Fibroblast of the conjunctiva (primary cell): ENCODE measurements around the gene DCAF4L1.

ENCODE experiments used
- DNase-seq: peaks from one replicate; pipeline ENCODE4 v3.0.0-alpha.2; 2010; ENCODE audit warnings: low read depth

Gene DCAF4L1

DNA sequence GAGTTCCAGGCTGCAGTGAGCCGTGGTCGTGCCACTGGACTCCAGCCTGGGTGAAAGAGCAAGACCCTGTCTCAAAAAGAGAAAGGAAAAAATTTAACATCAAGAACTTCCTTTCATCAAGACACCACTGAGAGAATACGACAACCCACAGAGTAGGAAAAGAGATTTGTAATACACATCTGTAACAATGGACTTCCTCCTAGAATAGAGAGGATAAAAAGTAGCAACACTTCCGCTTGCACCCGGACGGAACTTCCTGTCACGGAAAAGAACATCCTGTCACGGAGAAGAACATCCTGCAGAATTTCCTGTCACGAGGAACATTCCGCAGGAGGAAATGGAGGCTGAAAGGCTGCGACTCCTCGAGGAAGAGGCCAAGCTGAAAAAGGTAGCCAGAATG, at the start of gene DCAF4L1:
Gene DCAF4L1 (plus strand): TSS at position 301 of the 400 bp plus-strand sequence. CDS start 37 bp downstream, at position 338.
- no peak for DNase-seq

- DNase-seq = no peak
Measured at GRCh38 chr4:41932988-41933387, 48.6 kb upstream of the DCAF4L1 start.

DNA sequence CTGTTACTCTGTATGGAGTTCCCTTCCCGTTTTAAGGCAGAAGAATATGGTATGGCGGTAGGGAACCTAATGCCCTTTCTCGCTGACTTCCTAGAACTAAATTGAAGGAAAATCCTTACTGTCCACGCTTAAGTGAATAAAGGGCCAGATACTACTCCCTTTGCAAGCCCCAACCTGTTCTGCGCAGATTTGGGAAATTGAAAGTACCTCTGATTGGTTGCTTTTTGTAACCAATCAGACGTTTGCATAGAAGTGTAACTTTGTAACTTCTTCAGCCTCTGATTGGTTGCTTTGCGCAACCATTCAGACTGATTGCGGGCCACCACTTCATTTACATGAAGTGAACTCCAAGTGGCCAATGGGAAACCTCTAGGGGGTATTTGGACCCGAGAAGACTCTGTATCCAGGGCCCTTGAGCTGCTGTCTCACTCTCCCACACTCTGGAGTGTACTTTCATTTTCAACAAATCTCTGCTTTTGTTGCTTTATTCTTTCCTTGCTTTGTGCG, 47.5 kb upstream of the DCAF4L1 start:
- DNase-seq = no peak

- no peak for DNase-seq
Measured at GRCh38 chr4:41934514-41934900, 47.0 kb upstream of the DCAF4L1 start.

DNA sequence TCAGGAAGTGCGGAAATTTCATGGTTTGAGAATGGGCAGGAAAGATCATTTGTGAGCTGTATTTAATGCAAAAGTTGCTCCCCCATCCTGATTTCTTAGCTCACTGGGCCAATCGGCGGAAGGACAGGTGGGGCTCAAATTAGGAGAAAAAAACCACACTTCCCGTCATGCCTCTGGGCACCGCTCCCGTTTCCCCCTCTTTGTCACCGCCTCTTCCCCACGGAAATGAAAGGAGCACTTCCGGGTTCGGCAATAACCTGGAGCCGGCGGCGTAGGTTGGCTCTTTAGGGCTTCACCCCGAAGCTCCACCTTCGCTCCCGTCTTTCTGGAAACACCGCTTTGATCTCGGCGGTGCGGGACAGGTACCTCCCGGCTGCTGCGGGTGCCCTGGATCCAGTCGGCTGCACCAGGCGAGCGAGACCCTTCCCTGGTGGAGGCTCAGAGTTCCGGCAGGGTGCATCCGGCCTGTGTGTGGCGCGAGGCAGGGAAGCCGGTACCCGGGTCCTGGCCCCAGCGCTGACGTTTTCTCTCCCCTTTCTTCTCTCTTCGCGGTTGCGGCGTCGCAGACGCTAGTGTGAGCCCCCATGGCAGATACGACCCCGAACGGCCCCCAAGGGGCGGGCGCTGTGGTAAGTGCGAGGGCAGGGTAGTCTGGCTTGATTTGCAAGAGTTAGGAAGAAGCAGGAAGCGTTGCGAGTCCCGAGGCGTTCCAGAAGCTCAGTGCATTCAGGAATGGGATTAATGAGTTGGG, 46.5 kb upstream of the DCAF4L1 start, which contains the start of gene TMEM33:
Gene TMEM33 (plus strand): TSS at position 529 of the 751 bp plus-strand sequence. CDS start 56 bp downstream, at position 585.
- DNase-seq = peak; percentile 64

GRCh38 chr4:41935652-41936021, 45.9 kb upstream of the DCAF4L1 start:
- DNase-seq = no peak

GRCh38 chr4:41939016-41939626, 42.4 kb upstream of the DCAF4L1 start:
- no peak for DNase-seq

DNA sequence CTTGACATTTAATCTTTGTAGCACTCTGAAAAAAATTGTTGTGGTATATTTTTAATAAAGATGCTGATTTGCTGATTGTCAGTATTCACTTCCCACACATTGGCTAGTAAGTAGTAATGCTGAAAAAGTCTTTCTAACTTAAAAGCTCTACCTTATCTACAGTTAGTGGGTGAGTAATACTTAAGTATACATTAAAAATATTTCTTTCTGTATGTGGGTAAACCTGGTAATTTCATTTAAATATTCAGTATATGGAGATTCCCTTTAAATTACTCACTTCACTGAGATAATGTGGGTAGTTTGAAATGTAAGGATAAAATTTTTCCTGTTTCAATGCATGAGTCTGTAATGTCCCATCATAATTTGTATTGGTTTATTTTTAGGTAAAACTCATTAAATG, 40.7 kb upstream of the DCAF4L1 start:
- DNase-seq = no peak

GRCh38 chr4:41943506-41943905, 38.0 kb upstream of the DCAF4L1 start:
- no peak for DNase-seq

- DNase-seq = no peak
Measured at GRCh38 chr4:41944089-41944488, 37.5 kb upstream of the DCAF4L1 start.

DNA sequence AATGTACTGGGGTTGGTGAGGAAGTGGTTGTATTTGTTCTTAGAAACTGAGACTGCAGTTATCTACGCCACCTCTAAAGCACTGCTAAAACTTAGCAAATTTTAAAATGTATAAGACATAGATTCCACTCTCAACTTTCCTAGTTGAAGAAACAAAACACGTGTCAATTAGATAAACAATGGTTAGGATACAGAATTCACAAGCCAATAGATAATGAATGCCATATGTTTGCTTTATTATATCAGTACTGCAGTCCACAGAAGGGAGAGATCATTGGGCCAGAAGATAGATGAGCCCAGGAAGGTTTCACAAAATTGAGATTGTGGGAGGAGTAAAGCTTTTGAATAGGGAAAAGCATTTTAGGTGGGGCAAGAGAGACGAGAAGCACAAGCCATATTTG, 32.0 kb upstream of the DCAF4L1 start:
- peak; percentile 24 for DNase-seq

- no peak for DNase-seq
Measured at GRCh38 chr4:41957634-41958033, 23.9 kb upstream of the DCAF4L1 start.

GRCh38 chr4:41963105-41963504, 18.5 kb upstream of the DCAF4L1 start:
- DNase-seq = no peak

- no peak for DNase-seq
Measured at GRCh38 chr4:41964401-41964800, 17.2 kb upstream of the DCAF4L1 start.

- no peak for DNase-seq
Measured at GRCh38 chr4:41967392-41967791, 14.2 kb upstream of the DCAF4L1 start.

DNA sequence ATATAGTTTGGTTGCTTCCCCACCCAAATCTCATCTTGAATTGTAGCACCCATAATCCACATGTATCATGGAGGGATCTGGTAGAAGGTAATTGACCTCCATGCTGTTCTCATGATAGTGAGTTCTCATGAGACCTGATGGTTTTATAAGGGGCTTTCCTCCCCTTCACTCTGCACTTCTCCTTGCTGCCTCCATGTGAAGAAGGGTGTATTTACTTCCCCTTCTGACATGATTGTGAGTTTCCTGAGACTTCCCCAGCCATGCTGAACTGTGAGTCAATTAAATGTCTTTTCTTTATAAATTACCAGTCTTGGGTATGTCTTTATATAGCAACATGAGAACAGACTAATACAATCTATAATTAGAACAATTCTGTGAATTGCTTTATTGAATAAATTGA, 11.9 kb upstream of the DCAF4L1 start:
- no peak for DNase-seq

- DNase-seq = no peak
Measured at GRCh38 chr4:41975341-41975740, 6.2 kb upstream of the DCAF4L1 start.

DNA sequence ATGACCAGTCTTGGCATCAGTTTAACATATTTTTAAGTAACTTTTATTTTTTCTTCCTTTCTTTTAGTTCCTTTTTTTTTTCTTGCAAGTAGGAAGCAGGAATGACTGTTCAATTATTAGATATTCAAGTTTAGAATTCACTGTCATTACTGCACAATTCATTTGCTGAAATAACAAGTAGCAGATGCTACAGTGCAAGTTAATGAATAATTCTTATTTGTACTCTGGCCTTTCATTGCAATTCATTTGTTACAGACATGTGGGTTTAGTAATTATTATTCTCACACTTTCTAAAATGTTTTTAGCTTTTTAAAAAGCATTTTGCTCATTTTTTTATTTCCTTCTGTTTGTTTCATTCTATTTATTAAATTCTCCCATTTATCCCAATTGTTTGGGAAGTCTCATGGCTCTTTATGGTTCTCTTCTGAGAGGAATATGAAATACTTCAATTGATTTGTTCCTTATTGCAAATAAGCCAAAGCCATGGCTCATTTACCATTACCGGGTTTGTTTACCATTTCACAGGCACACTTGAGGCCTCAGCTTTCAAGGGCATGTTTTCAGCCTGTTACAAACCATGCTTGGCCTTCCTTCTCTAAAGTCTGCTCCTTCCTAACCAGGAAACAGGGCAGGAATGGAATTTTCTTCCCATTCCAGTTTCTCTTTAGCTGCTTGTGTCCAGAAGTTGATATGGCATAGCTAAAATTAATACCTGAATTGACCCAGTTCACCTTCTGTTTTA, 4.6 kb upstream of the DCAF4L1 start:
- no peak for DNase-seq

DNA sequence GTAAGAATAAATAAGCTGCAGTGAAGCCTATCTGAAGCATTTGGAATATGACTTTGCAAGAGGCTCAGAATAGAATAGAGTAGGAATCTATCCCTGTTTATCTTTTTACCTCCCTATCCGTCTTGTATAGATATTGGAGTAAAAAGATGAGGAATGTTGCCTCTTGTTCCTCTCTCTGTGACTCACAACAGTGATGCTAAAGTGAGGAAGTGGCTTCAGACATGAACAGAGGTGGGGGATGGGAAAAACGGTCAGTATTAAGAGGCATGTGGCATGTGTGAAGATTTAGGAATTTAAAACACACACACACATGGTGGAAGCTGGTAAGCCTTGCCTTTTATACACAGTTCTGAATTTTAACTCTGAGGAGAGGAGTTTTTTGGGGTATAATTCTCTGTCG, 3.8 kb upstream of the DCAF4L1 start:
- no peak for DNase-seq

GRCh38 chr4:41982716-41983115, 1.2 kb downstream of the DCAF4L1 start:
- no peak for DNase-seq

DNA sequence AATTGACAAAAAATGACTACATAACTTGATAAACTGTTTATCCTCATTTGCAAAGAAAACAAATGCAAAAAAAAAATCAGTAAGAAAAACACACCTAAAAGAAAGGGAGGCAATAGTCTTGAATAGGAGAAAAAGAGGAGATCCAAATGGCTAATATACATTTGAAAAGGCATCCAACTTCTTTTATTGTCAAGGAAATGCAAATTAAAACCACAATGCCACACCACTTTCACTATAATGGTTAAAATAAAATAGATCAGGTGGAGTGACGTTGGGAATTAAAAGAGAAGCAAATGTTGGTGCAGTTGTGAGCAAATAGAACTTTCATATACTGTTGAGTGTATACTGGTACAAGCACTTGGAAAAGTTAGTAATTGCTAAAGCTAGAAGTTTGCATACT, 3.6 kb downstream of the DCAF4L1 start:
- no peak for DNase-seq

DNA sequence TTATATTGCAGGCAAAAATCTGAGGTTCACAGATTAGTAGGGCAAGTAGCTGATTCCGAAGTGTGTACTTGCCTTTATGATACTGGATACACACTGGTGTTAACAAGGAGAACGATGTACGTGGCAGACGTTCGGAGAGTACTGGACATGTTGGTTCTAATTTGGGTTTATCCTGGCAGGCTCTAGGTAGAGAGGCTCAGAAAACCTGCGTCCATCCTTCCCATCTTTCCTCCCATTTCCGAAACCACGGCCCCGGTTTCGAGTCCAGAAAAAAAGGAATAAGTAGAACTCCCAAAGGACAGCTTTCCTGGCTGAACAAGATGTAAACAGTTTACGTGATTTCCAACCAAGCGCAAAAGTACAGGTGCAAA, 8.4 kb downstream of the DCAF4L1 start:
- no peak for DNase-seq
